Activated B cell treated with CpG ODN at 0.5 μM for 24 hours (primary cell): ENCODE results near the gene OSBPL10. TPM values are rescaled to one million over a fixed set of nuclear protein-coding genes. Genes with fewer than 3 reads are reported as not detected.

Experiments used
- ATAC-seq: fragments of 200-7000 bp; cut with Tn5 transposase; one replicate; pipeline ENCODE4 v1.10.0; 2021; ENCODE audit warnings: low read depth, mild to moderate bottlenecking, moderate library complexity
- CTCF ChIA-PET: fragments of 350-600 bp; sonication (Branson Sonifier 250); formaldehyde crosslinking; loops from one replicate; lab custom pipeline; 2021; ENCODE audit warnings: antibody characterized with exemption; lab: Charles Lee
- POLR2A ChIA-PET: fragments of 350-600 bp; sonication (Branson Sonifier 250); formaldehyde crosslinking; loops from one replicate; lab custom pipeline; 2021; ENCODE audit warnings: antibody characterized with exemption; lab: Charles Lee
- DNase-seq: peaks from one replicate; pipeline ENCODE4 v3.0.0; 2022
- H3K27ac Mint-ChIP-seq: one replicate; pipeline ENCODE4 v1.8.0; 2020; ENCODE audit warnings: mixed read lengths
- H3K27me3 Mint-ChIP-seq: one replicate; pipeline ENCODE4 v1.8.0; 2021; ENCODE audit warnings: mixed read lengths
- H3K36me3 Mint-ChIP-seq: one replicate; pipeline ENCODE4 v1.8.0; 2021; ENCODE audit warnings: low read depth, mixed read lengths
- H3K4me1 Mint-ChIP-seq: one replicate; pipeline ENCODE4 v1.8.0; 2021; ENCODE audit warnings: mixed read lengths
- H3K4me3 Mint-ChIP-seq: one replicate; pipeline ENCODE4 v1.8.0; 2020; ENCODE audit warnings: mild to moderate bottlenecking, mixed read lengths
- H3K9me3 Mint-ChIP-seq: one replicate; pipeline ENCODE4 v1.8.0; 2020; ENCODE audit warnings: mixed read lengths
- CTCF ChIP-seq: fragments of 200-600 bp; IDR thresholded peaks from one replicate; pipeline ENCODE4 v1.8.0; 2022; ENCODE audit warnings: antibody characterized with exemption, mild to moderate bottlenecking
- intact Hi-C: fragments of 100-400 bp; cut with micrococcal nuclease; formaldehyde crosslinking; loops from one replicate; pipeline ENCODE4 v1.15.1; 2024
- total RNA-seq: library from RNA; stranded (reverse); gene quantifications from 2 replicates; pipeline ENCODE4 v1.2.3, GENCODE V29; 2022

OSBPL10 gene
- total RNA-seq, 1 donor from 2014 or later, result 137 TPM

GRCh38 chr3:31900583-31900982, 80.5 kb downstream of the OSBPL10 start:
- intact Hi-C loops, result loop anchor here (2.0 kb wide), 1 partner anchor 16 kb away; no protein-coding TSS in a partner anchor
- ATAC-seq (no peak), DNase-seq (no peak)
- Mint-ChIP-seq H3K36me3 (peaks cover 4% of the 10 kb centered on the region), H3K4me1 (peaks cover 72% of the 10 kb centered on the region), H3K4me3 (no peak overlapping the region), H3K9me3 (no peaks in the 10 kb centered on the region), H3K27me3 (no peaks in the 10 kb centered on the region), H3K27ac (peak overlapping the region; percentile 75)
- no peak for TF ChIP-seq CTCF
- ChIA-PET POLR2A (interaction anchor here (0.7 kb wide), 2 partner anchors 23 to 71 kb away, joined by 5 to 7 read pairs; no protein-coding TSS in a partner anchor), CTCF (no interaction called here)

- CTCF ChIA-PET, result no interaction called here
These were observed 84.2 kb downstream of the OSBPL10 start for GRCh38 chr3:31896648-31897433.

GRCh38 chr3:31896026-31896425, 85.0 kb downstream of the OSBPL10 start:
- peaks cover 17% of the 10 kb centered on the region for H3K36me3 Mint-ChIP-seq
- no peaks in the 10 kb centered on the region for H3K27me3 Mint-ChIP-seq
- ChIA-PET POLR2A (interaction anchor here (0.9 kb wide), 1 partner anchor 80 kb away, joined by 3 read pairs; no protein-coding TSS in a partner anchor), CTCF (no interaction called here)
- intact Hi-C loops, result loop anchor here (2.0 kb wide), 1 partner anchor 13 kb away; no protein-coding TSS in a partner anchor
- H3K4me3 Mint-ChIP-seq, result no peak overlapping the region
- no peak overlapping the region for H3K27ac Mint-ChIP-seq
- no peaks in the 10 kb centered on the region for H3K9me3 Mint-ChIP-seq
- DNase-seq, result no peak
- TF ChIP-seq CTCF, result no peak
- H3K4me1 Mint-ChIP-seq, result peaks cover 73% of the 10 kb centered on the region
- ATAC-seq, result no peak

More at GRCh38 chr3:31896648-31897433, 84.2 kb downstream of the OSBPL10 start:
- DNase-seq (no peak), ATAC-seq (no peak)
- POLR2A ChIA-PET, result interaction anchor here (0.9 kb wide), 1 partner anchor 79 kb away, joined by 3 read pairs; no protein-coding TSS in a partner anchor
- Mint-ChIP-seq H3K36me3 (peaks cover 17% of the 10 kb centered on the region), H3K4me1 (peaks cover 73% of the 10 kb centered on the region), H3K27ac (peak overlapping the region; percentile 71), H3K27me3 (no peaks in the 10 kb centered on the region), H3K4me3 (no peak overlapping the region), H3K9me3 (no peaks in the 10 kb centered on the region)
- intact Hi-C loops, result loop anchor here (2.0 kb wide), 1 partner anchor 14 kb away; no protein-coding TSS in a partner anchor
- no peak for TF ChIP-seq CTCF

GRCh38 chr3:31895471-31895870, 85.6 kb downstream of the OSBPL10 start:
- peaks cover 17% of the 10 kb centered on the region for H3K36me3 Mint-ChIP-seq
- H3K9me3 Mint-ChIP-seq, result no peaks in the 10 kb centered on the region
- H3K27ac Mint-ChIP-seq, result peak overlapping the region; percentile 9
- TF ChIP-seq CTCF, result no peak
- CTCF ChIA-PET, result no interaction called here
- H3K27me3 Mint-ChIP-seq, result no peaks in the 10 kb centered on the region
- DNase-seq (no peak), ATAC-seq (no peak)
- POLR2A ChIA-PET, result interaction anchor here (0.6 kb wide), 1 partner anchor 44 kb away, joined by 3 read pairs; no protein-coding TSS in a partner anchor
- peaks cover 74% of the 10 kb centered on the region for H3K4me1 Mint-ChIP-seq
- intact Hi-C loops, result no loop called here
- H3K4me3 Mint-ChIP-seq, result no peak overlapping the region

GRCh38 chr3:31892916-31893573, 88.0 kb downstream of the OSBPL10 start:
- no peak for TF ChIP-seq CTCF
- ChIA-PET POLR2A (no interaction called here), CTCF (interaction anchor here (1.0 kb wide), 1 partner anchor 139 kb away, joined by 3 read pairs; no protein-coding TSS in a partner anchor)
- Mint-ChIP-seq H3K4me3 (peak overlapping the region; percentile 32), H3K9me3 (no peaks in the 10 kb centered on the region), H3K27ac (peak overlapping the region; percentile 57), H3K4me1 (peaks cover 82% of the 10 kb centered on the region), H3K27me3 (no peaks in the 10 kb centered on the region), H3K36me3 (peaks cover 18% of the 10 kb centered on the region)
- intact Hi-C loops, result no loop called here
- DNase-seq (no peak), ATAC-seq (no peak)
